Upper lobe of left lung (tissue), 6 donors: Measurements from ENCODE around the gene SUCLG2. TPM values are rescaled to one million over a fixed set of nuclear protein-coding genes. Genes with fewer than 3 reads are reported as not detected.

ENCODE experiments used
- ATAC-seq, 2 donors: fragments of 200-7000 bp; cut with Tn5 transposase; one replicate each; pipeline ENCODE4 v1.9.1; 2022; ENCODE audit warnings: mild to moderate bottlenecking in 2 of 2, moderate library complexity in 2 of 2; ENCODE audit not compliant: low FRiP score in 2 of 2
- DNase-seq, 2 donors: peaks; one replicate each; pipeline ENCODE4 v3.0.0-alpha.2; 2019 to 2020
- H3K27ac ChIP-seq, 4 donors: fragments of 200-600 bp; sonication (generic); one replicate each; pipeline ENCODE4 v1.5.1; 2016 to 2019
- H3K27me3 ChIP-seq, 4 donors: fragments of 200-600 bp; sonication (generic); one replicate each; pipeline ENCODE4 v1.5.1; 2017 to 2019
- H3K36me3 ChIP-seq, 4 donors: fragments of 200-600 bp; sonication (generic); one replicate each; pipeline ENCODE4 v1.5.1; 2016 to 2019
- H3K4me1 ChIP-seq, 4 donors: fragments of 200-600 bp; sonication (generic); one replicate each; pipeline ENCODE4 v1.5.1; 2018 to 2019
- H3K4me3 ChIP-seq, 4 donors: fragments of 200-600 bp; sonication (generic); one replicate each; pipeline ENCODE4 v1.5.1; 2017 to 2019; ENCODE audit warnings: mild to moderate bottlenecking in 2 of 4, moderate library complexity in 1 of 4
- H3K9me3 ChIP-seq, 4 donors: fragments of 200-600 bp; sonication (generic); one replicate each; pipeline ENCODE4 v1.5.1; 2018 to 2019
- CTCF ChIP-seq, 6 experiments: fragments of 450-650 bp in 4 of 6; fragments of 200-600 bp in 2 of 6; sonication (generic) in 2 of 6; IDR thresholded peaks; one replicate each; pipeline ENCODE4 v1.5.1; 2016 to 2019; ENCODE audit warnings: antibody characterized with exemption in 6 of 6
- EP300 ChIP-seq, 4 donors: sonication (generic); formaldehyde crosslinking; IDR thresholded peaks; one replicate each; pipeline ENCODE4 v1.5.1; 2017; ENCODE audit warnings: antibody characterized with exemption in 4 of 4, control low read depth in 2 of 4
- POLR2A ChIP-seq, 4 donors: fragments of 450-650 bp; IDR thresholded peaks; one replicate each; pipeline ENCODE4 v1.5.1; 2016 to 2017; ENCODE audit warnings: antibody characterized with exemption in 4 of 4, mild to moderate bottlenecking in 2 of 4
- POLR2AphosphoS5 ChIP-seq, 2 donors: sonication (generic); formaldehyde crosslinking; IDR thresholded peaks; one replicate each; pipeline ENCODE4 v1.5.1; 2017; ENCODE audit warnings: antibody characterized with exemption in 2 of 2
- WGBS, 2 donors: methylation state at CpG; one replicate each; pipeline ENCODE4 v1.1.5; 2017 to 2018; 5-methylcytosine and 5-hydroxymethylcytosine counted together
- total RNA-seq, 6 donors: library from RNA; depleted of rRNA in 4 of 6; stranded (reverse); fragments of >200 nt in 4 of 6; gene quantifications; one replicate each; pipeline versions ENCODE4 v1.1.0 to v1.2.1, GENCODE V29; 2016 to 2021
- donor health status: DM: no; HTN: no; CAD: no; lungs with moderate emphysema.
- donor health status: DM: no; HTN: yes; CAD: no; lungs with severe emphysema.

Gene SUCLG2
- total RNA-seq, 6 donors from 2014 or later = 36.7 to 69.3 (median 50.8) TPM

- 81 to 92% methylated on average over 3 of the region's 3 CpGs for WGBS, 2 donors
These were observed 8.3 kb upstream of the SUCLG2 start for GRCh38 chr3:67662733-67663132.

GRCh38 chr3:67661089-67661488 is 6.7 kb upstream of the SUCLG2 start:
- no peak overlapping the region for H3K4me3 ChIP-seq
- WGBS, 2 donors = 60 to 64% methylated on average over 1 of the region's 1 CpG
- ATAC-seq (no peak), DNase-seq (no peak)
- no peaks in the 10 kb centered on the region for H3K4me1 ChIP-seq
- H3K27me3 ChIP-seq = no peaks in the 10 kb centered on the region
- no peaks in the 10 kb centered on the region for H3K36me3 ChIP-seq
- no peaks in the 10 kb centered on the region for H3K9me3 ChIP-seq
- no peak overlapping the region for H3K27ac ChIP-seq
- TF ChIP-seq CTCF (IDR thresholded peaks at IDR 0.05) (no peak), POLR2AphosphoS5 (IDR thresholded peaks at IDR 0.05) (no peak), POLR2A (IDR thresholded peaks at IDR 0.05) (no peak), EP300 (IDR thresholded peaks at IDR 0.05) (no peak)

More at GRCh38 chr3:67662733-67663132, 8.3 kb upstream of the SUCLG2 start:
- Histone ChIP-seq H3K4me3 (no peak overlapping the region), H3K36me3 (no peaks in the 10 kb centered on the region), H3K27ac (no peak overlapping the region), H3K27me3 (no peaks in the 10 kb centered on the region), H3K4me1 (no peaks in the 10 kb centered on the region), H3K9me3 (no peaks in the 10 kb centered on the region)
- DNase-seq = no peak
- no peak for ATAC-seq
- TF ChIP-seq CTCF (IDR thresholded peaks at IDR 0.05) = no peak

- no peak overlapping the region for H3K4me3 ChIP-seq
- 57 to 73% methylated on average over 5 of the region's 5 CpGs for WGBS, 2 donors
These were observed 2.8 kb upstream of the SUCLG2 start for GRCh38 chr3:67657192-67657591.

GRCh38 chr3:67656614-67657013 is 2.2 kb upstream of the SUCLG2 start:
- Histone ChIP-seq H3K27ac (no peak overlapping the region), H3K4me3 (no peak overlapping the region), H3K9me3 (no peaks in the 10 kb centered on the region), H3K27me3 (no peaks in the 10 kb centered on the region), H3K4me1 (peaks cover 10 to 27% (median 20%) of the 10 kb centered on the region in 4 donors), H3K36me3 (no peaks in the 10 kb centered on the region)
- ATAC-seq (no peak), DNase-seq (no peak)
- WGBS, 2 donors = 83 to 100% methylated on average over 2 of the region's 2 CpGs
- no peak for TF ChIP-seq EP300 (IDR thresholded peaks at IDR 0.05)
- no peak for TF ChIP-seq CTCF (IDR thresholded peaks at IDR 0.05)
- TF ChIP-seq POLR2A (IDR thresholded peaks at IDR 0.05) = no peak
- TF ChIP-seq POLR2AphosphoS5 (IDR thresholded peaks at IDR 0.05) = no peak

More at GRCh38 chr3:67657192-67657591, 2.8 kb upstream of the SUCLG2 start:
- TF ChIP-seq POLR2A (IDR thresholded peaks at IDR 0.05) (no peak), POLR2AphosphoS5 (IDR thresholded peaks at IDR 0.05) (no peak), CTCF (IDR thresholded peaks at IDR 0.05) (no peak), EP300 (IDR thresholded peaks at IDR 0.05) (no peak)
- DNase-seq (no peak), ATAC-seq (no peak)
- H3K27ac ChIP-seq = no peak overlapping the region
- H3K9me3 ChIP-seq = no peaks in the 10 kb centered on the region
- no peaks in the 10 kb centered on the region for H3K27me3 ChIP-seq
- H3K4me1 ChIP-seq = peaks cover 10 to 24% (median 20%) of the 10 kb centered on the region in 4 donors
- H3K36me3 ChIP-seq = no peaks in the 10 kb centered on the region

- Histone ChIP-seq H3K27ac (peak overlapping the region; percentile 93 to 98 (median 96)), H3K27me3 (no peaks in the 10 kb centered on the region), H3K36me3 (no peaks in the 10 kb centered on the region), H3K9me3 (no peaks in the 10 kb centered on the region), H3K4me1 (peaks cover 10 to 30% (median 20%) of the 10 kb centered on the region in 4 donors), H3K4me3 (peak overlapping the region in 3 of 4 donors; percentile 69 to 96 (median 90))
- ATAC-seq (no peak), DNase-seq (peak in 1 of 2 donors; percentile 59)
- 75 to 80% methylated on average over 19 to 24 of the region's 24 CpGs for WGBS, 2 donors
- TF ChIP-seq POLR2AphosphoS5 (IDR thresholded peaks at IDR 0.05) (peak in 1 of 2 donors; percentile 53), POLR2A (IDR thresholded peaks at IDR 0.05) (peak in 1 of 4 donors; percentile 64), EP300 (IDR thresholded peaks at IDR 0.05) (no peak), CTCF (IDR thresholded peaks at IDR 0.05) (no peak)
These were observed 1.1 kb upstream of the SUCLG2 start for GRCh38 chr3:67655364-67656121.
